ENCODE measurements around the gene OR7C2. TPM values are rescaled to one million over a fixed set of nuclear protein-coding genes. Genes with fewer than 3 reads are reported as not detected.

The OR7C2 gene
- total and polyA plus RNA-seq, 2 of the 13 experiments (the other 11 are each of a cell fraction or from before 2014, with no cell fraction given) = not detected

DNA sequence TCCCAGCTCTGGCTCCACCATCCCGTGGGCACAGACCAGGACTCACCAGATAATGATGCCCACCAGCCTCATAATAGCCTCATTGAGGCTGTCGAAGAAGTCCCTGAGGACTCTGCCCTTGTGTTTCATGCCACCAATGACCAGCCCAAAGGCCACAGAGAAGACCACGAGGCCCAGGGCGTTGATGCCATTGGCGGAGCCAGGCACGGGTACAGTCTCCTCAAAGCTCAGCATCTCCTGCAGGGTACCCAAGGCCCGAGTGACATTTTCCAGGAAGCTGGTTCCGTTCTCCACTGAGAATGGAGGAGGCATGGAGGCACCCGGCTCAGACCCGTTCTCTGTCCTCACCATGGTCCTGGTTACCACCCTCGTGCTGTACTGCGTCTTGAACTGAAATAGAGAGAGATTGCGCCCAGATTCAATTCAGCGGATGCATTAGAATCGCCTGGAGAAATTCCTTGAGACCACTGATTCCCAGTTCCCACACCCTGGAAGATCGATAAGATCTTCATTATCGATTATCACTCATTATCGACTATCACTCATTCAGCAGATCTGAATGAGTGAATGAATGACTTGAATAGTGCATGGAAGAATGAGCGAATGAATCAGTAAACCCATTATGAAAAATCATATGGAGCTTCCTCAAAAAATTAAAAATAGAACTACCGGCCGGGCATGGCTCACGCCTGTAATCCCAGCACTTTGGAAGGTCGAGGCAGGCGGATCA is 20.8 kb downstream of the OR7C2 start:
- CTCF ChIA-PET (ENCODE audit: low intra/inter-chr PET ratio, low total read pairs) = no interaction called here
- WGBS (ENCODE audit: low lambda C conversion rate) = 46% methylated on average over 17 of the region's 24 CpGs
- no peak for ATAC-seq
- Histone ChIP-seq H3K79me2 (ENCODE audit: insufficient read depth, low read length) (no peaks in the 10 kb centered on the region), H3K36me3 (replicated peaks in 1 of 2; ENCODE audit: control insufficient read depth in 1 of 2, insufficient read depth in 2 of 2, low read length in 2 of 2) (no peaks in the 10 kb centered on the region), H3K9me3 (ENCODE audit: low read length) (peaks cover 14% of the 10 kb centered on the region), H2AFZ (ENCODE audit: low read length) (no peak overlapping the region), H3K27me3 (ENCODE audit: control insufficient read depth in 1 of 2, insufficient read depth in 2 of 2, low read length in 2 of 2) (no peaks in the 10 kb centered on the region), H3K9ac (ENCODE audit: insufficient read depth, low read depth, low read length) (no peak overlapping the region), H3K4me3 (replicated peaks in 1 of 3; ENCODE audit: insufficient read depth in 1 of 3, low read depth in 2 of 3, low read length in 3 of 3) (no peak overlapping the region), H3K4me1 (ENCODE audit: insufficient read depth, low read length) (no peaks in the 10 kb centered on the region), H3K4me2 (ENCODE audit: low read depth, low read length) (no peak overlapping the region), H4K20me1 (ENCODE audit: insufficient read depth, low read length) (no peaks in the 10 kb centered on the region), H3K27ac (ENCODE audit: extremely low read length, insufficient read depth, low read length) (no peak overlapping the region)
- no TSS peak for BruUV-seq (replicated peaks)
- intact Hi-C loops (cut with micrococcal nuclease; ENCODE audit: unreplicated experiment) = no loop called here
- FAIRE-seq = no peak
- TF ChIP-seq MAFF (IDR thresholded peaks at IDR 0.05; ENCODE audit: low read depth, low read length) (no peak), CHCHD3 (CRISPR knock-in tag; IDR thresholded peaks at IDR 0.05) (no peak), ZMYM4 (CRISPR knock-in tag; IDR thresholded peaks at IDR 0.05) (no peak), ZNF468 (CRISPR knock-in tag; IDR thresholded peaks at IDR 0.05) (no peak), ZNF101 (CRISPR knock-in tag; IDR thresholded peaks at IDR 0.05; ENCODE audit: borderline replicate concordance, low read depth) (no peak), ZNF740 (CRISPR knock-in tag; IDR thresholded peaks at IDR 0.05) (no peak), EHMT2 (IDR thresholded peaks at IDR 0.05; ENCODE audit: borderline replicate concordance, low read depth, low read length) (no peak), NFIB (CRISPR knock-in tag; IDR thresholded peaks at IDR 0.05; ENCODE audit: borderline replicate concordance) (no peak), NFKB2 (CRISPR knock-in tag; IDR thresholded peaks at IDR 0.05; ENCODE audit: borderline replicate concordance) (no peak), CBX5 (CRISPR knock-in tag; IDR thresholded peaks at IDR 0.05; ENCODE audit: borderline replicate concordance) (no peak), ZNF33A (CRISPR knock-in tag; IDR thresholded peaks at IDR 0.05; ENCODE audit: borderline replicate concordance) (no peak), HOMEZ (CRISPR knock-in tag; IDR thresholded peaks at IDR 0.05; ENCODE audit: low read depth) (no peak), RFX1 (IDR thresholded peaks at IDR 0.05) (no peak)
- TF ChIP-seq, protein P1, sequence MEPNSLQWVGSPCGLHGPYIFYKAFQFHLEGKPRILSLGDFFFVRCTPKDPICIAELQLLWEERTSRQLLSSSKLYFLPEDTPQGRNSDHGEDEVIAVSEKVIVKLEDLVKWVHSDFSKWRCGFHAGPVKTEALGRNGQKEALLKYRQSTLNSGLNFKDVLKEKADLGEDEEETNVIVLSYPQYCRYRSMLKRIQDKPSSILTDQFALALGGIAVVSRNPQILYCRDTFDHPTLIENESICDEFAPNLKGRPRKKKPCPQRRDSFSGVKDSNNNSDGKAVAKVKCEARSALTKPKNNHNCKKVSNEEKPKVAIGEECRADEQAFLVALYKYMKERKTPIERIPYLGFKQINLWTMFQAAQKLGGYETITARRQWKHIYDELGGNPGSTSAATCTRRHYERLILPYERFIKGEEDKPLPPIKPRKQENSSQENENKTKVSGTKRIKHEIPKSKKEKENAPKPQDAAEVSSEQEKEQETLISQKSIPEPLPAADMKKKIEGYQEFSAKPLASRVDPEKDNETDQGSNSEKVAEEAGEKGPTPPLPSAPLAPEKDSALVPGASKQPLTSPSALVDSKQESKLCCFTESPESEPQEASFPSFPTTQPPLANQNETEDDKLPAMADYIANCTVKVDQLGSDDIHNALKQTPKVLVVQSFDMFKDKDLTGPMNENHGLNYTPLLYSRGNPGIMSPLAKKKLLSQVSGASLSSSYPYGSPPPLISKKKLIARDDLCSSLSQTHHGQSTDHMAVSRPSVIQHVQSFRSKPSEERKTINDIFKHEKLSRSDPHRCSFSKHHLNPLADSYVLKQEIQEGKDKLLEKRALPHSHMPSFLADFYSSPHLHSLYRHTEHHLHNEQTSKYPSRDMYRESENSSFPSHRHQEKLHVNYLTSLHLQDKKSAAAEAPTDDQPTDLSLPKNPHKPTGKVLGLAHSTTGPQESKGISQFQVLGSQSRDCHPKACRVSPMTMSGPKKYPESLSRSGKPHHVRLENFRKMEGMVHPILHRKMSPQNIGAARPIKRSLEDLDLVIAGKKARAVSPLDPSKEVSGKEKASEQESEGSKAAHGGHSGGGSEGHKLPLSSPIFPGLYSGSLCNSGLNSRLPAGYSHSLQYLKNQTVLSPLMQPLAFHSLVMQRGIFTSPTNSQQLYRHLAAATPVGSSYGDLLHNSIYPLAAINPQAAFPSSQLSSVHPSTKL (CRISPR knock-in tag; IDR thresholded peaks at IDR 0.05) = no peak
- POLR2A ChIA-PET = no interaction called here
- in situ Hi-C loops (cut with HindIII; ENCODE audit: extremely low pct_ligation_motif_present, low pct_unique_long_range_greater_than_20kb) = no loop called here
- DNase-seq (ENCODE audit: low spot score) = no peak
